ENCODE measurements around the gene RAB43.

The RAB43 gene

DNA sequence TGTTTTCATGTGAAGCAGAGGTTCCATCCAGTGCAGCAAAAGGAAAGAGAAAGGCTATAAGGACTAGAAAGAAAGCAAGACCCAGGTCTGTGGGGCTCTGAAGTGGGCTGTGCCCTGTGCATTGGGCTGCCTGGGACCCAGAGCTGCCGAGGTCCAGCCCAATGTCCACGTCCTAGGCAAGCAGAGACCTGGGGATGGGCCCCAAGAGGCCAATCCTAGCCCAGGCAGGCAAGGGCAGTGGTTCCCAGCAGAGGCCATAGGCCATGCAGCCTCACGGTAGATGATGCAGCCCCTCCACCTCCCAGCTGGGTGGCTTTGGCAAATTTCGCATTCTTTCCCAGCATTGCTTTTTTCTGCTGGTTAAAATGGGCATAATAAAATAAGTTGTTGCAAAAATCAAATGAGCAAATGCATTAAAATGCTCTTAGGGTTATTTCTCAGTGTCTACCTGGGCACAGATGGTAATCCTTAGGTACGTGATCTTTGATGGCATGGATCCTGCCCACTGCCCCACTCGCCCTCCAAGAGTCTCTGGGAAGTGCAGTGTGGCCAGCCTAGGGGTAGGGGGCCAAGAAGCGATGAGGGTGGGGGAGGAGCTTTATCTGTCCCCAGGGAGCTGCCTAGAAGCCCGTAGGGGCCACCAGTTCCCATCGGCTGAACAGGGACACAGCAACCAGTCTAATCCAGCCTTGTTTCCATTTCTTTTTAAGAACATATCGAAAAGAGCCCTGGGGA, 83.3 kb downstream of the RAB43 start:
- DNase-seq (ENCODE audit: low read depth, low spot score), result no peak

Data from smooth muscle cell of the brain vasculature (primary cell).